SU-DHL-6 (cell line): ENCODE data around the gene LAMTOR5.

Experiments
- H2AFZ ChIP-seq: fragments of 200-600 bp; sonication (generic); 2 replicates; pipeline ENCODE4 v1.6.1; 2014; ENCODE audit warnings: low read depth, mild to moderate bottlenecking, moderate library complexity, mixed read lengths, antibody characterized with exemption, low read length; ENCODE audit not compliant: severe bottlenecking
- H3F3A ChIP-seq: fragments of 200-600 bp; shearing (Covaris generic); 2 replicates; pipeline ENCODE4 v1.6.0; 2016; ENCODE audit warnings: antibody characterized with exemption, mild to moderate bottlenecking; ENCODE audit not compliant: insufficient read depth
- H3K27ac ChIP-seq: fragments of 200-600 bp; sonication (generic); 2 replicates; pipeline ENCODE4 v1.5.1; 2016; ENCODE audit warnings: low read depth, mild to moderate bottlenecking, low read length, moderate library complexity, mixed read lengths
- H3K27me3 ChIP-seq: fragments of 200-600 bp; sonication (generic), shearing (Covaris generic); 2 replicates; pipeline ENCODE4 v1.6.0; 2014; ENCODE audit warnings: mild to moderate bottlenecking, low read length
- H3K36me3 ChIP-seq: fragments of 200-600 bp; sonication (generic); 2 replicates; pipeline ENCODE4 v1.6.1; 2014; ENCODE audit warnings: mild to moderate bottlenecking, low read length, mixed read lengths
- H3K4me2 ChIP-seq: fragments of 300-600, 200-600 bp; shearing (Covaris generic), sonication (generic); 2 replicates; pipeline ENCODE4 v1.6.0; 2014; ENCODE audit warnings: low read length, low read depth, mild to moderate bottlenecking; ENCODE audit not compliant: poor library complexity, severe bottlenecking
- H3K4me3 ChIP-seq: fragments of 200-600 bp; sonication (generic); 2 replicates; pipeline ENCODE4 v1.5.1; 2014; ENCODE audit warnings: antibody characterized with exemption, low read length, mild to moderate bottlenecking, mixed read lengths; ENCODE audit not compliant: insufficient read depth, poor library complexity, severe bottlenecking
- H3K79me2 ChIP-seq: fragments of 200-600 bp; sonication (generic); 2 replicates; pipeline ENCODE4 v1.6.1; 2014; ENCODE audit warnings: mild to moderate bottlenecking, low read length, moderate library complexity; ENCODE audit not compliant: insufficient read depth
- H3K9ac ChIP-seq: fragments of 200-600 bp; sonication (generic); 2 replicates; pipeline ENCODE4 v1.7.0; 2014; ENCODE audit warnings: mild to moderate bottlenecking, low read length
- H3K9me2 ChIP-seq: fragments of 200-600 bp; sonication (generic); replicated peaks from 2 replicates; pipeline ENCODE4 v1.6.1; 2014; ENCODE audit warnings: low read length; ENCODE audit not compliant: insufficient read depth
- H3K9me3 ChIP-seq: fragments of 200-600 bp; sonication (generic); 2 replicates; pipeline ENCODE4 v1.6.1; 2014; ENCODE audit warnings: low read length, mixed read lengths; ENCODE audit not compliant: insufficient read depth
- H4K20me1 ChIP-seq: fragments of 200-600 bp; sonication (generic); 2 replicates; pipeline ENCODE4 v1.6.1; 2014; ENCODE audit warnings: low read depth, mild to moderate bottlenecking, antibody characterized with exemption, low read length, moderate library complexity, mixed read lengths
- EZH2phosphoT487 ChIP-seq: fragments of 200-600 bp; sonication (generic), shearing (Covaris generic); conservative IDR thresholded peaks from 2 replicates; pipeline ENCODE4 v1.6.1; 2018; ENCODE audit warnings: mild to moderate bottlenecking, antibody characterized with exemption, low read length, moderate library complexity, mixed read lengths
- TF ChIP-seq, protein P1 (sequence below): fragments of 200-600 bp; sonication (generic); IDR thresholded peaks from one replicate; pipeline ENCODE4 v1.5.1; 2017; ENCODE audit warnings: antibody characterized with exemption, mild to moderate bottlenecking, low read length, moderate library complexity; ENCODE audit not compliant: insufficient read depth, poor library complexity, severe bottlenecking

LAMTOR5 gene

DNA sequence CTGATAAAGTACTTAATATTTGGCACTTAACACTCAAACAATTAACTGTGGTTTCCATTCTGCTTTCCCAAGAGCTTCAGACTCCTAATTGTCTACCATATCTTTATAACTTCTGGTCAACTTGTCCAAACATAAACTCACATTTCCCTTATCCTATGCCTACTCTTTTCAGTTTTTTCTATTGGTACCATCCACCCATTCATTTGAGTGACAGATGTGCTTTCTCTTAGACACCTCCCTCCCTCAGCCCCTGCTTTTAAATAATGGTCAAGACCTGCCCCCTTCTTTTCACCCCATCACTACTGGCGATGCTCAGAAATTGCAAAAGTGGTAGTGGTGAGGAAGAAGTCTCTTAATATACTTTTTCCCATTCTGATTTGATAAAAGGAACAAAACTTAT lies 22.1 kb downstream of the LAMTOR5 start:
- Histone ChIP-seq H3K36me3 (no peaks in the 10 kb centered on the region), H3K79me2 (no peaks in the 10 kb centered on the region), H3K9me3 (no peaks in the 10 kb centered on the region), H3F3A (peaks cover 54% of the 10 kb centered on the region), H3K4me2 (peak overlapping the region; percentile 59), H3K4me3 (peak overlapping the region; percentile 7), H4K20me1 (no peaks in the 10 kb centered on the region), H3K27me3 (no peaks in the 10 kb centered on the region), H3K9ac (peak overlapping the region; percentile 19; the same call in 1 of the 2 replicates), H3K9me2 (no peaks in the 10 kb centered on the region), H3K27ac (peak overlapping the region; percentile 91), H2AFZ (no peak overlapping the region)
- TF ChIP-seq EZH2phosphoT487 = no peak
- TF ChIP-seq, protein P1, sequence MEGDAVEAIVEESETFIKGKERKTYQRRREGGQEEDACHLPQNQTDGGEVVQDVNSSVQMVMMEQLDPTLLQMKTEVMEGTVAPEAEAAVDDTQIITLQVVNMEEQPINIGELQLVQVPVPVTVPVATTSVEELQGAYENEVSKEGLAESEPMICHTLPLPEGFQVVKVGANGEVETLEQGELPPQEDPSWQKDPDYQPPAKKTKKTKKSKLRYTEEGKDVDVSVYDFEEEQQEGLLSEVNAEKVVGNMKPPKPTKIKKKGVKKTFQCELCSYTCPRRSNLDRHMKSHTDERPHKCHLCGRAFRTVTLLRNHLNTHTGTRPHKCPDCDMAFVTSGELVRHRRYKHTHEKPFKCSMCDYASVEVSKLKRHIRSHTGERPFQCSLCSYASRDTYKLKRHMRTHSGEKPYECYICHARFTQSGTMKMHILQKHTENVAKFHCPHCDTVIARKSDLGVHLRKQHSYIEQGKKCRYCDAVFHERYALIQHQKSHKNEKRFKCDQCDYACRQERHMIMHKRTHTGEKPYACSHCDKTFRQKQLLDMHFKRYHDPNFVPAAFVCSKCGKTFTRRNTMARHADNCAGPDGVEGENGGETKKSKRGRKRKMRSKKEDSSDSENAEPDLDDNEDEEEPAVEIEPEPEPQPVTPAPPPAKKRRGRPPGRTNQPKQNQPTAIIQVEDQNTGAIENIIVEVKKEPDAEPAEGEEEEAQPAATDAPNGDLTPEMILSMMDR = no peak

DNA sequence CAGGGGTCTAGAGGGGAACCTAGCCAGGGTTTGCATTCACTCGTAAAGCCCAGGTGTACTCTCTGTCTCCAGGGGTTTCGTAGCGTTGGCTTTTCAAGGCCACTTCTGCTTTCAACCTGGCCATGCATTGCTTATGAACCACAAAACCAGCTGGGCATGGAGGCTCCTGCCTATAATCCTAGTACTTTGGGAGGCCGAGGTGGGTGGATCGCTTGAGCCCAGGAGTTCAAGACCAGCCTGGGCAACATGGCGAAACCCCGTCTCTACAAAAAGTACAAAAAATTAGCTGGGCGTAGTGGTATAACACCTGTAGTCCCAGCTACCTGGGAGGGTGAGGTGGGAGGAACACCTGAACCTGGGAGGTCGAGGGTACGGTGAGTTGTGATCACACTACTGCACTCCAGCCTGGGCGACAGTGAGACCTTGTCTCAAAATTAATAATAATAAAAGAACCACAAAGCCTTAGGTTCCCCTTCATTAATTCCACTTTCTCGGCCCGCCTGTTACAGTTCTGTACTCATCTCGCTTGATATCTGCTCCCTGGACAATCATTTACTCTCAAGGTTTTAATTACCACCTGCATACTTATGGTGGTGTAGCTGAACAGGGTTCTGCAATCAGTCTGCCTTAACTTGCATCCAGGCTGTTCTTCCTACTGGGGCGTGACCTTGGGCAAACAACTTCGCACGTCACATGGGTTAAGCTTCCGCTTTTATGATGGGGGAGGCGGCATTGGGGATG lies 22.7 kb downstream of the LAMTOR5 start:
- H3K27me3 ChIP-seq = no peaks in the 10 kb centered on the region
- H3K36me3 ChIP-seq = no peaks in the 10 kb centered on the region
- H2AFZ ChIP-seq = no peak overlapping the region
- H3F3A ChIP-seq = peaks cover 59% of the 10 kb centered on the region
- no peaks in the 10 kb centered on the region for H3K9me2 ChIP-seq
- peak overlapping the region; percentile 59 for H3K4me2 ChIP-seq
- H4K20me1 ChIP-seq = no peaks in the 10 kb centered on the region
- peak overlapping the region; percentile 7 for H3K4me3 ChIP-seq
- H3K9me3 ChIP-seq = no peaks in the 10 kb centered on the region
- TF ChIP-seq, protein P1 = no peak
- TF ChIP-seq EZH2phosphoT487 = no peak
- H3K27ac ChIP-seq = peak overlapping the region; percentile 91
- no peaks in the 10 kb centered on the region for H3K79me2 ChIP-seq
- H3K9ac ChIP-seq = peak overlapping the region; percentile 23; the same call in 1 of the 2 replicates

DNA sequence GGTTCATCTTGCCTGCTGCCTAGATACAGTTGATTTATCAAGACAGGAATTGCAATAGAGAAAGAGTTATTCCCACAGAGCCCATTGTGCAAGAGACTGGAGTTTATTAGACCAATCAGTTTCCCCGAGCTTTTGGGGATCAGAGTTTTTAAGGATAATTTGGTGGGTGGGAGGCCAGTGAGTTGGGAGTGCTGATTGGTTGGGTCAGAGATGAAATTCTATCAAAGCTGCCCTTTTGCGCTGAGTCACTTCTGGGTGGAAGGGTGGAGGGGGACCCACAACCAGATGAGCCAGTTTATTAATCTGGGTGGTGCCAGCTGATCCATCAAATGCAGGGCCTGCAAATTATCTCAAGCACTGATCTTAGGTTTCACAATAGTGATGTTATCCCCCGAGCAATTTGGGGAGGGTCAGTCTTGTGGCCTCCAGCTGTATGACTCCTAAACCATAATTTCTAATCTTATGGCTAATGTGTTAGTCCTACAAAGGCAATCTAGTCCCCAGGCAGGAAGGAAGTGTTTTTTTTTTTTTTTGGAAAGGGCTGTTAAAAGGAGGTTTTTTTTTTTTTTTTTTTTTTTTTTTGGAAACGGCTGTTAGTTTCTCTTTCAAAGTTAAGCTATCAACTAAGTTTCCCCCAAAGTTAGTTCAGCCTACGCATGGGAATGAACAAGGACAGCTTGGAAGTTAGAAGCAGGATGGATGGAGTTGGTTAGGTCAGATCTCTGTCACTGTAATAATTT lies 24.1 kb downstream of the LAMTOR5 start:
- Histone ChIP-seq H3K4me2 (peak overlapping the region; percentile 59), H3K9me2 (no peaks in the 10 kb centered on the region), H3F3A (peaks cover 62% of the 10 kb centered on the region), H3K9me3 (no peaks in the 10 kb centered on the region), H2AFZ (no peak overlapping the region), H3K36me3 (peaks cover 7% of the 10 kb centered on the region; the same call in 1 of the 2 replicates), H3K27me3 (no peaks in the 10 kb centered on the region), H3K4me3 (no peak overlapping the region), H3K79me2 (no peaks in the 10 kb centered on the region), H3K9ac (0 out of 2 replicates have a peak overlapping the region, but pooled peaks have one; percentile 10), H3K27ac (peak overlapping the region; percentile 91), H4K20me1 (no peaks in the 10 kb centered on the region)
- TF ChIP-seq EZH2phosphoT487 = no peak
- TF ChIP-seq, protein P1 = no peak
